Keratinocyte (primary cell): ENCODE data around the gene FMNL3. TPM values are rescaled to one million over a fixed set of nuclear protein-coding genes. Genes with fewer than 3 reads are reported as not detected.

ENCODE experiments used
- DNase-seq: peaks from one replicate; pipeline ENCODE4 v3.0.0-alpha.2; 2011; ENCODE audit warnings: low read depth, missing footprints, low spot score
- FAIRE-seq: peaks from 2 replicates; lab custom pipeline; 2011; peaks lifted over from hg19 to GRCh38; lab: Jason Lieb, UNC
- H2AFZ ChIP-seq: 2 replicates; pipeline ENCODE4 v1.6.0; 2012; ENCODE audit warnings: low read length, control low read depth, inconsistent platforms; ENCODE audit not compliant: control insufficient read depth
- H3K27ac ChIP-seq: 2 replicates; pipeline ENCODE4 v1.5.1; 2011; ENCODE audit warnings: low read length; ENCODE audit not compliant: control insufficient read depth, insufficient read depth
- H3K27me3 ChIP-seq: 3 replicates; pipeline ENCODE4 v1.6.0; 2011; ENCODE audit warnings: low read length; ENCODE audit not compliant: control insufficient read depth, insufficient read depth; ENCODE audit errors: extremely low read depth
- H3K36me3 ChIP-seq, 2 experiments: 2 replicates in 1 of 2; 3 replicates in 1 of 2; pipeline ENCODE4 v1.5.1; 2011; ENCODE audit warnings: low read length in 2 of 2, mild to moderate bottlenecking in 1 of 2; ENCODE audit not compliant: control insufficient read depth in 2 of 2, insufficient read depth in 2 of 2; ENCODE audit errors: extremely low read depth in 1 of 2
- H3K4me1 ChIP-seq: 3 replicates; pipeline ENCODE4 v1.5.1; 2011; ENCODE audit warnings: low read length; ENCODE audit not compliant: control insufficient read depth, insufficient read depth; ENCODE audit errors: extremely low read depth
- H3K4me2 ChIP-seq: 3 replicates; pipeline ENCODE4 v1.6.0; 2011; ENCODE audit warnings: low read depth, low read length; ENCODE audit not compliant: control insufficient read depth, insufficient read depth; ENCODE audit errors: extremely low read depth
- H3K4me3 ChIP-seq, 3 experiments: fragments of 200-600 bp in 1 of 3; sonication (generic) in 1 of 3; 2 replicates in 2 of 3; 3 replicates in 1 of 3; pipeline ENCODE4 v1.5.1; 2011 to 2016; ENCODE audit warnings: low read length in 3 of 3, mild to moderate bottlenecking in 3 of 3, control low read depth in 2 of 3, inconsistent platforms in 1 of 3, low read depth in 1 of 3, mixed read lengths in 1 of 3, mixed run types in 1 of 3, moderate library complexity in 1 of 3; ENCODE audit not compliant: control insufficient read depth in 2 of 3, insufficient read depth in 2 of 3; ENCODE audit errors: extremely low read depth in 1 of 3
- H3K79me2 ChIP-seq: 2 replicates; pipeline ENCODE4 v1.6.0; 2012; ENCODE audit warnings: low read length; ENCODE audit not compliant: control insufficient read depth, insufficient read depth
- H3K9ac ChIP-seq: 3 replicates; pipeline ENCODE4 v1.6.0; 2011; ENCODE audit warnings: low read length; ENCODE audit not compliant: control insufficient read depth, insufficient read depth; ENCODE audit errors: extremely low read depth
- H3K9me1 ChIP-seq: 3 replicates; pipeline ENCODE4 v1.6.0; 2011; ENCODE audit warnings: low read length; ENCODE audit not compliant: control insufficient read depth, insufficient read depth; ENCODE audit errors: extremely low read depth
- H3K9me3 ChIP-seq: 2 replicates; pipeline ENCODE4 v1.5.1; 2012; ENCODE audit warnings: low read depth, low read length; ENCODE audit not compliant: control insufficient read depth
- H4K20me1 ChIP-seq: 3 replicates; pipeline ENCODE4 v1.6.0; 2011; ENCODE audit warnings: low read length; ENCODE audit not compliant: control insufficient read depth, insufficient read depth; ENCODE audit errors: extremely low read depth
- CTCF ChIP-seq, 3 experiments: IDR thresholded peaks in 1 of 3; conservative IDR thresholded peaks in 1 of 3; optimal IDR thresholded peaks in 1 of 3; 2 replicates in 2 of 3; 3 replicates in 1 of 3; pipeline versions ENCODE3 to v1.5.1; 2011; ENCODE audit warnings: low read length in 3 of 3, mild to moderate bottlenecking in 3 of 3, moderate library complexity in 2 of 3, control low read depth in 1 of 3, inconsistent platforms in 1 of 3; ENCODE audit not compliant: insufficient read depth in 2 of 3; ENCODE audit errors: extremely low read depth in 1 of 3
- EZH2 ChIP-seq: IDR thresholded peaks from one replicate; pipeline ENCODE4 v1.6.1; 2012; ENCODE audit warnings: inconsistent platforms, mild to moderate bottlenecking, low read length, moderate library complexity
- dilution Hi-C: fragments of 300-500 bp; cut with MboI; formaldehyde crosslinking; loops from one replicate; pipeline ENCODE4 v1.7.0; 2020; ENCODE audit warnings: low sequenced_read_pairs; ENCODE audit not compliant: extremely low pct_ligation_motif_present
- polyA plus RNA-seq, 5 experiments: library from polyadenylated mRNA; depleted of rRNA in 3 of 5; stranded (reverse) in 3 of 5; stranded (forward) in 1 of 5; unstranded in 1 of 5; fragments of >200 nt; gene quantifications; 1 replicate in 1 of 5; 2 replicates in 3 of 5; 3 replicates in 1 of 5; pipeline versions ENCODE4 v1.2.1 to v1.2.3, GENCODE V29; 2011 to 2012; ENCODE audit warnings: missing spikeins in 2 of 5, low read depth in 1 of 5, low replicate concordance in 1 of 5

Gene FMNL3
- polyA plus RNA-seq, 1 donor (not counting 4 experiments of a cell fraction or from before 2014, with no cell fraction given), result 1.1 TPM

GRCh38 chr12:49707812-49708147 is 575 bp upstream of the FMNL3 start:
- no peak overlapping the region for H3K27ac ChIP-seq
- H3K4me1 ChIP-seq, result no peaks in the 10 kb centered on the region
- no peak for TF ChIP-seq CTCF (optimal IDR thresholded peaks at IDR 0.05 in 1 of 3, IDR thresholded peaks at IDR 0.05 in 1 of 3, conservative IDR thresholded peaks at IDR 0.05 in 1 of 3; ENCODE audit: extremely low read depth in 1 of 3, insufficient read depth in 2 of 3, low read length in 3 of 3)
- TF ChIP-seq EZH2, result no peak
- dilution Hi-C loops, result no loop called here
- H3K9ac ChIP-seq, result no peak overlapping the region
- H3K36me3 ChIP-seq, result no peaks in the 10 kb centered on the region
- no peaks in the 10 kb centered on the region for H3K9me1 ChIP-seq
- H3K9me3 ChIP-seq, result no peaks in the 10 kb centered on the region
- H3K79me2 ChIP-seq, result no peaks in the 10 kb centered on the region
- no peak overlapping the region for H2AFZ ChIP-seq
- peaks cover 44% of the 10 kb centered on the region for H3K27me3 ChIP-seq
- no peaks in the 10 kb centered on the region for H4K20me1 ChIP-seq
- no peak overlapping the region for H3K4me3 ChIP-seq
- DNase-seq (no peak), FAIRE-seq (no peak)
- no peak overlapping the region for H3K4me2 ChIP-seq

- Histone ChIP-seq H2AFZ (peak overlapping the region; percentile 67), H4K20me1 (no peaks in the 10 kb centered on the region), H3K9ac (peak overlapping the region; percentile 40), H3K27me3 (peaks cover 44% of the 10 kb centered on the region), H3K4me1 (no peaks in the 10 kb centered on the region), H3K4me3 (peak overlapping the region; percentile 48 to 64 (median 62)), H3K27ac (no peak overlapping the region), H3K36me3 (no peaks in the 10 kb centered on the region), H3K4me2 (peak overlapping the region; percentile 68), H3K79me2 (no peaks in the 10 kb centered on the region), H3K9me1 (no peaks in the 10 kb centered on the region), H3K9me3 (no peaks in the 10 kb centered on the region)
- FAIRE-seq, result no peak
- DNase-seq, result no peak
- dilution Hi-C loops, result no loop called here
- TF ChIP-seq CTCF (optimal IDR thresholded peaks at IDR 0.05 in 1 of 3, IDR thresholded peaks at IDR 0.05 in 1 of 3, conservative IDR thresholded peaks at IDR 0.05 in 1 of 3; ENCODE audit: extremely low read depth in 1 of 3, insufficient read depth in 2 of 3, low read length in 3 of 3) (no peak), EZH2 (peak; percentile 49)
These were observed 666 bp downstream of the FMNL3 start for GRCh38 chr12:49706351-49707127.
